ENCODE data around the gene CHAD.

GRCh38 chr17:50499270-50499669, 30.6 kb upstream of the CHAD start:
- TF ChIP-seq CTCF (IDR thresholded peaks at IDR 0.05; ENCODE audit: insufficient read depth, low read length, poor library complexity, severe bottlenecking) (no peak), EZH2phosphoT487 (conservative IDR thresholded peaks at IDR 0.05; ENCODE audit: low read length) (no peak)

Measured in SU-DHL-6 (cell line).